IPS-20b (cell line): Measurements from ENCODE around the gene TUB.

Source experiments
- H3K27ac ChIP-seq: one replicate; pipeline ENCODE4 v1.5.1; 2013; ENCODE audit warnings: low read length
- H3K27me3 ChIP-seq: 2 replicates; pipeline ENCODE4 v1.6.1; 2013; ENCODE audit warnings: mild to moderate bottlenecking, low read length, inconsistent platforms; ENCODE audit not compliant: insufficient read depth
- H3K36me3 ChIP-seq: 2 replicates; pipeline ENCODE4 v1.6.1; 2013; ENCODE audit warnings: low read depth, mild to moderate bottlenecking, inconsistent platforms, low read length, moderate library complexity; ENCODE audit not compliant: insufficient read depth
- H3K4me1 ChIP-seq: 2 replicates; pipeline ENCODE4 v1.6.1; 2013; ENCODE audit warnings: mild to moderate bottlenecking, control low read depth, inconsistent platforms, low read length, moderate library complexity; ENCODE audit not compliant: insufficient read depth
- H3K4me3 ChIP-seq: 2 replicates; pipeline ENCODE4 v1.5.1; 2013; ENCODE audit warnings: mild to moderate bottlenecking, low read length, inconsistent platforms
- H3K9ac ChIP-seq: 2 replicates; pipeline ENCODE4 v1.6.1; 2013; ENCODE audit warnings: low read depth, mild to moderate bottlenecking, inconsistent platforms, low read length, moderate library complexity
- H3K9me3 ChIP-seq: 2 replicates; pipeline ENCODE4 v1.6.1; 2013; ENCODE audit warnings: mild to moderate bottlenecking, low read depth, low read length, inconsistent platforms; ENCODE audit not compliant: insufficient read depth

TUB gene

GRCh38 chr11:8149726-8150125 lies 68.7 kb downstream of the TUB start:
- Histone ChIP-seq H3K9me3 (no peaks in the 10 kb centered on the region), H3K4me1 (peaks cover 18% of the 10 kb centered on the region; the same call in 1 of the 2 replicates), H3K36me3 (no peaks in the 10 kb centered on the region), H3K27me3 (no peaks in the 10 kb centered on the region), H3K9ac (no peak overlapping the region), H3K27ac (no peak overlapping the region), H3K4me3 (no peak overlapping the region)
